ENCODE results near the gene ADSS1.

DNA sequence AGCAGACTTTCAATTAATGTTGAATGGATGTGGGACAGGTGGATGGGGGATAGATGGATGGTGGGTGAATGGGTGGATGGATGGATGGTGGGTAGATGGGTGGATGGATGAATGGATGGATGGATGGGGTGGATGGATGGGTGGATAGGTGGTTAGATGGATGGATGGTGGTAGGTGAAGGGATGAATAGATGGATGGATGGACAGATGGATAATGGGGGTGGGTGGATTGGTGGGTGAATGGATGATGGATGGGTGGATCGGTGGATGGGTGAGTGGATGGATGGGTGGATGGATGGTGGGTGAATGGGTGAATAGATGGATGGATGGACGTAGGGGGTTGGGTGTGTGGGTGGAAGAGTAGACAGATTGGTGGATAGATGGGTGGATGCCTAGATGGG lies 48.6 kb upstream of the ADSS1 start:
- TF ChIP-seq, protein P1, sequence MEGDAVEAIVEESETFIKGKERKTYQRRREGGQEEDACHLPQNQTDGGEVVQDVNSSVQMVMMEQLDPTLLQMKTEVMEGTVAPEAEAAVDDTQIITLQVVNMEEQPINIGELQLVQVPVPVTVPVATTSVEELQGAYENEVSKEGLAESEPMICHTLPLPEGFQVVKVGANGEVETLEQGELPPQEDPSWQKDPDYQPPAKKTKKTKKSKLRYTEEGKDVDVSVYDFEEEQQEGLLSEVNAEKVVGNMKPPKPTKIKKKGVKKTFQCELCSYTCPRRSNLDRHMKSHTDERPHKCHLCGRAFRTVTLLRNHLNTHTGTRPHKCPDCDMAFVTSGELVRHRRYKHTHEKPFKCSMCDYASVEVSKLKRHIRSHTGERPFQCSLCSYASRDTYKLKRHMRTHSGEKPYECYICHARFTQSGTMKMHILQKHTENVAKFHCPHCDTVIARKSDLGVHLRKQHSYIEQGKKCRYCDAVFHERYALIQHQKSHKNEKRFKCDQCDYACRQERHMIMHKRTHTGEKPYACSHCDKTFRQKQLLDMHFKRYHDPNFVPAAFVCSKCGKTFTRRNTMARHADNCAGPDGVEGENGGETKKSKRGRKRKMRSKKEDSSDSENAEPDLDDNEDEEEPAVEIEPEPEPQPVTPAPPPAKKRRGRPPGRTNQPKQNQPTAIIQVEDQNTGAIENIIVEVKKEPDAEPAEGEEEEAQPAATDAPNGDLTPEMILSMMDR (conservative IDR thresholded peaks at IDR 0.05 in 1 of 2, IDR thresholded peaks at IDR 0.05 in 1 of 2; ENCODE audit: low read depth in 1 of 2, low read length in 2 of 2), result no peak
- TF ChIP-seq EZH2 (IDR thresholded peaks at IDR 0.05; ENCODE audit: low read length, missing control alignments), result no peak

Measured in fibroblast of lung (primary cell).